HG03060 (cell line): ENCODE measurements around the gene INTU.
A peak's percentile ranks its signal among the peaks of the same experiment; 100 is the strongest.
"Not testable (repeated sequence)": the region's sequence is repeated elsewhere in the genome, so short reads cannot be mapped to it uniquely, and the experiment has no call there.

Source experiments
- ATAC-seq: cut with Tn5 transposase; IDR thresholded peaks from one replicate; pipeline ENCODE4 v1.9.1; 2021; ENCODE audit warnings: low read depth, moderate number of reproducible peaks; ENCODE audit not compliant: unreplicated experiment

The INTU gene

DNA sequence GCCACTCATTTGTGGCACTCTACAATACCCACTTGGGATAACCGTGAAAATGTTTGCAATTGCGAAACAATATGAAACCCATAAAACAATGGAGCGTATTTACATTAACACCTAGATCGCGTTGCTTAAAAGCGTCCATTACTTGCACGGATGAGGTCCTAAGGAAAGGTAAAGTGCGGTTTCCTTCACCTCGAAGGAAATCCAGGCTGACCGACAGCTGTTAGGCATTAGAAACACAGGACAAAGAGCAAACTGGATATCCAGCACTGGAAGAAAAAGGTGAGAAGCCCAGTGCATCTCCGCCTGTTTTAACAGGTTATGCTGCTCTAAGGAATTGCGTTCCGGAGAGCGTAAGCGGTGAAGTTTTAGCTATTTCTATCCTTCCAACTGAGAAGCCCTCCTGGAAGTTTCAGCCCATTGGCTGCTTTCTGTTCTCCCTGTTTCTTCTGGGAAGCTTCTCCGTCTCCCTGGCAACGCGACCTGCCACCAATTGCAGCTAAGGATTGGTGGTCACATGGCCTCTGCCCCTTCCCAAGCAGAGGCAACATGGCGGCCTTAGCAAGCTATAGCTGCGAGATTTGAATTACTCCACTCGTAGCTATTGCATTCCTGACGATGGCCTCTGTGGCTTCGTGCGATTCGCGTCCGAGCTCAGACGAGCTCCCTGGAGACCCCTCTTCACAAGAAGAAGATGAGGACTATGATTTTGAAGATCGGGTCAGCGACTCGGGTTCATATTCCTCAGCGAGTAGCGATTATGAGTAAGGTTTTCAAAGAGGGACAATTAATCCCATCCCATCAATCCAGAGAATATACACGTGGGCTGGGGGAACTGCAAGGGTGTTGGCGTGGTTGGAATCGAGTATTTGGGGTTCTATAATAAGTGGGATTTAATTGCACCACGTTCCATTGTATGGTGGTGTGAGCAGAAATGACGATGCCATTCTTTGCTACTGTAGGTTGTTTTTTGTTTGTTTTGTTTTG is at the start of gene INTU:
Gene INTU, plus strand, starts transcription at position 538 of the 984 bp plus-strand sequence. Its CDS starts 78 bp downstream, at position 616.
- peak; percentile 81 for ATAC-seq

DNA sequence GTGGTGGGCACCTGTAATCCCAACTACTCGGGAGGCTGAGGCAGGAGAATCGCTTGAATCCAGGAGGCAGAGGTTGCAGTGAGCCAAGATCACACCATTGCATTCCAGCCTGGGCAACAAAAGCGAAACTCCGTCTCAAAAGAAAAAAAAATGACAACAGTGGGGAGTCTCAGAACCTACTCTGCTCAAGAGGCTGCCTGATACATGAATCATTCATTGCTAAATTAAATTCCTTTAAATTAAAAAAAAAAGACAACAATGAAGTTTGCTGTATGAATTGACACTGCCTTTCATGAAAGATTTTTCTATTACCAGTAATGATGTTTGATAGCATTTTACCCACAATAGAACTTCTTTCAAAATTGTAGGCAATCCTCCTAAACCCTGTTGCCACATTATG is 46.3 kb upstream of the INTU start:
- ATAC-seq, result not testable (repeated sequence)

DNA sequence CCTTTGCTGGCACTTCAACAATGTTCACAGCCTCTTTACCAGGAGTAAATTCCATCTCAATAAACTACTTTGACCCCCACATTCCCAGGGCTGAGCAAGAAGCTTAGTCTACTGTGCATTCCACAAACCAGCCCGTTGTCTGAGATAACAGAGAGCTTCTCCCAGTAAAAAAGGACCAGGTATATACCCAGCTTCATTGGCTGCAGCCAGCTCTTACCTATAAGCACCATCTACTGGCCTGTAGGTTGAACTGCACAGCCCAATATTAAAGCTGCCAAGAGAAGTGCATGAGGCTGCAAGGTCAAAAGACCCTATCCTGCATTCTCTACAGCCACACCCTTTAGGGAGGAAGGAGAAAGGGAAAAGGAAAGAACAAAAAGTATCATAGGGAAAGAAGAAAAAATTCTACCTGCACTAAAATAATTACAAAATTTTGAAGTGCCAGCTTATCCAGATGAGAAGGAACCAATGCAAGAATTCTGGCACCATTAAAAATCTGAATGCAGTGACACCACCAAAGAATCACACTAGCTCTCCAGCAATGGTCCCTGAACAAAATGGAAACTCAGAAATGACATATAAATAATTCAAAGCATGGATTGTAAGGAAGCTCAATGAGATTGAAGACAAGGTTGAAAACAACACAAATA is 45.7 kb upstream of the INTU start:
- peak; percentile 98 for ATAC-seq

DNA sequence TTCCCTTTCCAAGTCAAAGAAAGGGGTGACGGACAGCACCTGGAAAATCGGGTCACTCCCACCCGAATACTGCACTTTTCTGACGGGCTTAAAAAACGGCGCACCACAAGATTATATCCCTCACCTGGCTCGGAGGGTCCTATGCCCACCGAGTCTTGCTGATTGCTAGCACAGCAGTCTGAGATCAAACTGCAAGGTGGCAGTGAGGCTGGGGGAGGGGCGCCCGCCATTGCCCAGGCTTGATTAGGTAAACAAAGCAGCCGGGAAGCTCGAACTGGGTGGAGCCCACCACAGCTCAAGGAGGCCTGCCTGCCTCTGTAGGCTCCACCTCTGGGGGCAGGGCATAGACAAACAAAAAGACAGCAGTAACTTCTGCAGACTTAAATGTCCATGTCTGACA is 43.6 kb upstream of the INTU start:
- not testable (repeated sequence) for ATAC-seq

DNA sequence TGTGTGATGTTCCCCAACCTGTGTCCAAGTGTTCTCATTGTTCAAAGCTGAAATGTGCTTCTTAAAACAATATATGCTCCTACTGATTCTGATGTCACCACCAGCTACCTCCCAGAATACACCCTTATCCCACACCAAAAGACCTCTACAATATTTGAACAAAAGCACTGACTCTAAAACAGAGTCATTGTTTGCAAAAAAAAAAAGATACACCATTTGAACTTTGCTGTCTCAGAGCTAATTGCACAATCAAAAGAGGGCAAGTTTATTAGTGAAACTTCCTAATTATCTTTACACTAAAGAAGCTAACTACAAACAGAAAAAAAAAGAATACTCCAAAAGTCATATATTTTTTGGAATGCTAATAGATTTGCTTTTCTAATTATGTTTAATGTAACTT is 34.1 kb upstream of the INTU start:
- no peak for ATAC-seq

DNA sequence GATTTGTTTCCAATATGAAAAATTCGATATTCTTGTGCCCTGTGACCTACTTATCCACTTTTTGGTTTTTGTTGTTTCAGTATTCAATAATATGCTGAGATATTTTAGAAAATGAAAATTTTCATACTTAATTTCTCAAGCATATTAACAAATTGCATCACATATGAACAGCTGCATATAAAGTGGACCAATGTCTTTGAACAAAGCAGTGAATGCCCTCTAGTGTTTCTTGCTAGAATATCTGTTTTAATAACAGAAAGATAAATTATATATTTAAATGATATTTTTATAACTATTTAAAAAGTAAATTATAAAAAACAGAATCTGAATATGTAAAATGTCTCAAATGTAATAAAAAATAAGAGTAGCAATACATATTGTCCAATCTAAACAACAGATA is 31.7 kb upstream of the INTU start:
- ATAC-seq, result no peak

DNA sequence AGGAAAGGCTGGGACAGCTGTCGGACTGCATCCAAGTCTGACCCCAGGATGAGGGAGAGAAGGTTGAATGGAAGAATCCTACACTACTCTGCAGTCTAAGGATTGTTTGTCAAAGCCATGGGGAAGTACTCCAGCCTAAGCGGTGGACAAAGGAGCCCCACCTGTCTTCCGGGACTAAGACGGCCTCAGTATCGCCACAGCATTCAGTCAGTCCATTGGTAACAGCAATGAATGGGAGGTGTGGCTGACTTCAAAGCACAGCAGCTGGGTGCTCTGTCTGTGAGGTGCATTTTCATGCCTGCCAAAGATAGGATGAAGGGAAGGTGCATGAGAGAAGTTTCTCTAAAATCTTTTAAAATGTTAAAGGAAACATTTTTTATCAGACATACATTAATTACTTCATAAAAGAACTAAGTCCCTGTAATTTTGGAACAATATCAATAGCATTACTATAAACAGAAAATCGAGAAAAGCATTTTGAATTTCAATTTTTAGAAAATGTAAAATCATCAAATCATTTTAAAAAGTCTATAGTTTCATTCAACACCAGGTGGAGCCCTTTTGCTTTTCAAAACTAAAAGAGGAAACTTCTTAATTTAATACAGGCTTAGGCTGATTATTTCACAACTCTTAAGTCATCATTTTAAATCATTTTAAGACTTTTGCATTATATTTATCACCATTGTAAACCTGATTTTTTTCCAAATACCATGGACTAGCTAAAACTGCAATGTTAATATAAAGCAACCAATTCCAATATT is 27.6 kb upstream of the INTU start:
- no peak for ATAC-seq

DNA sequence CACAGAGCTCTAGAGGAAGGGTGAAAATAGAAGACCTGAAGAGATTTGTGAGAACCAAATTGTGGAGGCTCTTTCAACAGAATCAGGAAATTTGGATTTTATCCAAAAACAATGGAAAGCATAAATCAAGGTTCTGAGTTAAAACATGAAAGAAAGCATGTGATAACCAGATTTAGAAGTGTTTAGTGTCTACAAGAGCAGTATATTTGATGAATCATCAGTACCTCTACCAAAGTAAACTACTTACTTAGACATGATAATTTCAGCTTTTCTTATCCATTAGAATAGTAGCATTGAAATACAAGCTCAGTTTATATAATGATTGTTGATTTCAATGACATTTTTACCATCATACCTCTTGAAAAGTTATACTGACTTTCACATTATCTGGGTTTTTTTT is 25.9 kb upstream of the INTU start:
- ATAC-seq, result no peak

DNA sequence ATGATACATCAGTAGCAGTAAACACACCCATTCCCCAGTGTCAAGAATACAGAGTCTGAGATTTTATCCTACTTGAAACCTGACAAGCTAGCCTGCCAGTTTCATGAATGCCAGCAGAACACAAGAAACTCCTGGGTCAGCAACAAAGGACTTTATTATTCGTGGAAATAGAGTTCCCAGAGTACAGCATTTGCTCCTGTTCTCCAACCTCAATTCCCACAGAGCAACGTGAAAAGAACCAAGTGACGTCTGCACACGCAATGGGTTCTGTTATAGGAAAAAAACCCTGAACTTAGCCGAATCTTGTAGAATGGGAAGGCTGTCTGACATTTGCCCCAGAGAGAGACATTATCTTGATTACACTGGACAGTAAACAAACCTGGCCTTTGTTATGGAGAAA is 23.3 kb upstream of the INTU start:
- ATAC-seq, result no peak

DNA sequence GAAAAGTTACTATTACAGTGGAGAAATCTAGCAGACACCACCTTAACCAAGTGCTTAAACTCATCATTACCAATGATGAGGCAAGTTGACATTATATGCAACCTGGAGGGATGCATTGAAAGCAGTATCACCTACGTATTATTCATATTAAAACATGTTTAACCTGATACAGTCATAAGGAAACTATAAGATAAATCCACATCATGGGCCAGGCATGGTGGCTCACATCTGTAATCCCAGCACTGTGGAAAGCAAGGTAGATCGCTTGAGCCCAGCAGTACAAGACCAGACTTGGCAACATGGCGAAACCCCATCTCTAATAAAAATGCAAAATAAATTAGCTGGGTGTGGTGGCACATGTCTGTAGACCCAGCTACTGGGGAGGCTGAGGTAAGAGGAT is 22.3 kb upstream of the INTU start:
- no peak for ATAC-seq

DNA sequence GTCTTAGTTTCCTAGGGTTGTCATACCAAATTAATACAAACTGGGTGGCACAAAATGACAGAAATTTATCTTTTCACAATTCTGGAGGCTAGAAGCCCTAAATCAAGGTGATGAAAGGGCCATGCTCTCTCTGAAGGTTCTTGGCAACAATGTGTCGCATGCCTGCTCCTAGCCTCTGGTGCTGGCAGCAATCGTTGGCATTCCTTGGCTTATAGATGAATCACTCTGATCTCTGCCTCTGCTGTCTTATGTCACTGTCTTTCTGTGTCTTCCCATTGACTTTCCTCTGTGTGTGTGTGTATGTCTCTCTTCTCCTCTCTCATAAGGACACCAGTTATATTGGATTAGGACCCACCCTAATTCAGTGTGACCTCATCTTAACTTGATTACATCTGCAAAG is 15.9 kb upstream of the INTU start:
- no peak for ATAC-seq

DNA sequence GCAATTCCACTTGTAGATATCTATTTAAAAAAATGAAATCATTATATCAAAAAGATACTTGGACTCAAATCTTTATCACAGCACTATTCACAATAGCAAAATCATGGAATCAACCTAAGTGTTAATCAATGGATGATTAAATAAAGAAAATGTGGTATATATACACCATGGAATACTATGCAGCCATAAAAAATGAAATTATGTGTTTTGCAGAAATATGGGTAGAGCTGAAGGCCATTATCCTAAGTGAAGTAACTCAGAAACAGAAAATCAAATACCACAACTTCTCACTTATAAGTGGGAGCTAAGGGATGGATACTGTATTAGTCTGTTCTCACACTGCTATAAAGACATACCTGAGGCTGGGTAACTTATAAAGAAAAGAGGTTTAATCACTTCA is 14.3 kb upstream of the INTU start:
- ATAC-seq, result no peak

DNA sequence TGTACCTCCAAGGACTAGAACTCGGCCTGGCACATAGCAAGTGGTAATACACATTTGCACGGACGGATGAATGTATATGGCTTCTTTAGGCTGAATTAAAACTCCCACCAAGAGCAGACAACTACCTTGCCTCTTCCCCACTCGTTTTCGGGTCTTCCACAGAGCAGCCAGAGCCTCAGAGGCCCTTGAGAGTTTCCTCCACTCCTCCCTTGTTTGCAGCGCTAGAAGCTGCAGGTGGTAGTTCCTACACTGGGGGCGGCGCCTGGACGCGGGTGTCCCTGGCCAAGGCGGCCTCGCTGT is 10.2 kb upstream of the INTU start:
- ATAC-seq, result no peak

DNA sequence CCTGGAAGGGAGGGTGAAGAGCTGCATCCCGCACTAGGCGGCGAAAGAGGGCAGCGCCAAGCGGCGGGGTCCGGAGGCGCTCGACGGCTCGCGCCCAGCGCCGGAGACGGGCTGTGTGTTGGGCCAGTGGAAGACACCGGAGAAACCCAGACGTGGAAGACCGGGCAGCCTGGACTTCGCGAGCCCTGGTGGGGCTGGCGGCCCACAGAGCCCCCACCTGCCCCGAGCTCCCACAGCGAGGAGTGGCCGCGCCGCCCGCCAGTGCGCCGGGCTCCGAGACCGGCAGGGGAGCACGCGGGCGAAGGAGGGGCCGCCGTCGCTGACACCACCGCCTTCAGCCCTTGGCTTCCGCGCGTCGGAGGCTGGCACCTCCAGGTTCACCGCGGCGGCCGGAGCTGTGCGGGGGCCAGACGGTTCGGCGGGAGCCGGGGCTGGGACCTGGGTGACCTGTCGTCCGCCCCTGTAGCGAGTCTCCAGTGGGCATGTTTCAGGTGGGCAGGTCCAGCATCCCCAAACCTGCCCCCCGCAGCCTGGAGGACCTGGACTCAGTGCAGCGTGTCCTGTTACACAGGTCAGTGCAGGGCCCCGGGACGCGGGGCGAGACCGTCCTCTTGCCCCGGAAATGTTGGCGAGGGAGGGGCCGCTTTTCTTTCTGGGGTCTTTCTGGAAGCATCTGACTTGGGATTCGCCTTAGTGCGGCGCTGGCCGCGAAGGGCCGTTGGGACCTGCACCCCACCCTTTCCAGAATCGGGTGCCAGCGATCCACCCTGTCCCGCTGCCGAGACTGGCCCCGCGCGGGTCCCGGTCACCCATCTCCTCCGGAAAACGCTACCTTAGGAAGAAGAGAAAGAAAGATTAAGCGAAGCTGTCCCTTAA is 9.6 kb upstream of the INTU start:
- ATAC-seq, result no peak

DNA sequence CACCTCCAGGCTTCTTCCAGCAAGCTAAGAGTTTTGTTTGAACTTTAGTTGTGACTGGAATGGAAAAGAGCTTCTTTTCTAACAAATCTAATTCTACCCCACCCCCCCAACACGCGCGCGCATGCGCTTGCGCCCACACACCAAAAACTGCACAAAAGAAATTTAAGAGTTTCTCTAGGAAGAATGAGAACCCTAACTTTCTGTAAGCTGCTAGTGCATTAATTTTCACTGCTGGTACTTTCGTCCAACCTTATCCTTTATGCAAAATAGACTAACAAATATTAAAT is 9.0 kb upstream of the INTU start:
- ATAC-seq, result no peak

DNA sequence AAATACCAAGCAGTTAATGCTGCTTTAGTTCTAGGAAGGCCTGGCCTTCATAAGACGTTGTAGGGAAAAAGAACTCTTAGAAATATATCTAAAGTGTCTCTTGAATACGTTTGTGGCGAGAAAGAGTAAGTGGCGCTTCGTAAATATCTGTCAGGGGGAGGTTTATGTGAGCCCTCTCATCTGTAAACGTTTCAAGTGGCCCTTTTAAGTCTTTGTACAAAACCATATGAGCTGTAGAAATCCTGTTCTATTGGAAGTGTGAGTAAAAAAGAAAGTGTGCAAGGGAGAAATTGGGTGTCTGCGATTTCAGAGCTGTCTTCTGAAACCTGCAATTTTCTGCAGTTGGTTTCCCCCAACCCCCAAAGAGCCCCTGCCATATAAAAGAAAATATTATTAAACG is 8.6 kb upstream of the INTU start:
- no peak for ATAC-seq

DNA sequence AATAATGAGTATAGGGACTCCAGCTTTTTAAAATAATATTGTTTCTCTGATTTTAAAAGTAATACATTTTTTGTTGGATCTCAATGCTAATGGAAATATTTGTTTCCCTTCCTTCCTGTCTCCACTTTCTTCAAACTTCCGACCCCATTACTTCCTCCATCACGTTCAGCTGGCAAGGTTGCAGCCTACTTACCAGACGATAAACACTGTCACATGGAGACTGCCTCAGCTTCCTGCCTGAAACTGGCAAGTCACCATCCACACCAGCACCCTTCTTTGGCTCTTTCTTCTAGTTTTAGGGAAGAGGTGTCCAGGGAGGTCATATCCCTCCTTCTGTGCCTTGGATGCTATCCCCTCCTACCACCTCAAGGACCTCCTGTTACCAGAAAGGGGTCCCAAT is 3.4 kb upstream of the INTU start:
- ATAC-seq, result no peak

DNA sequence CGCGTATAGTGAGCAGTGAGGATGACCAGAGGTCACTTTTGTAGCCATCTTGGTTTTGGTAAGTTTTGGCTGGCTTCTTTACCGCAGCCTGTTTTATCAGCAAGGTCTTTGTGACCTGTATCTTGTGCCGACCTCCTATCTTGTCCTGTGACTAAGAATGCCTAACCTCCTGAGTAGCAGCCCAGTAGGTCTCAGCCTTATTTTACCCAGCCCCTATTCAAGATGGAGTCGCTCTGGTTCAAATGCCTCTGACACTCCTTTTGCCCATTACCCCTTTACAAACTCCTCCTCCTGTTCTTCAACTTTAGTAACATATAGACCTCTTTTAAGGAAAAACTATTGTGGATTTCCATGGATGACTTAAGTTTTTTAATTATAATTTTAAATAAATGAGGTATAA is 2.6 kb upstream of the INTU start:
- ATAC-seq, result no peak

DNA sequence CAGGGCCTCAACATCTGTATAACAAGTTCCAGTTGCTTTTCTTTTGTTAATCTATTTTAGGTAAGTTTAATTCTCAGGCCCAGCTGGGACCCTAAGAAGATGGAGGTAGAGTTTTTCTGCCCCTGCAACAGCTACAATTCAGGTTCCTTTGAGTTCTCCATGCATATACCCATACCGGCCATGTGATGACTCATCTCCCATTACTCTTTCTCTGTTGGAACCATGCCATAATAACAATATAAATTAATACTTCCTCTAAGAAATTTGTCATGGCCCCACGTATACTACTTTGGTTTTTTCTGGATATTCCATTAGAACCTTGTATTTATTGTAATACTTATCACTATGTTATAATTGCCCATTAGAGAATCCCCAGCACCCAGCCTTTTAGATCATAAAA is 1.3 kb upstream of the INTU start:
- ATAC-seq, result no peak

DNA sequence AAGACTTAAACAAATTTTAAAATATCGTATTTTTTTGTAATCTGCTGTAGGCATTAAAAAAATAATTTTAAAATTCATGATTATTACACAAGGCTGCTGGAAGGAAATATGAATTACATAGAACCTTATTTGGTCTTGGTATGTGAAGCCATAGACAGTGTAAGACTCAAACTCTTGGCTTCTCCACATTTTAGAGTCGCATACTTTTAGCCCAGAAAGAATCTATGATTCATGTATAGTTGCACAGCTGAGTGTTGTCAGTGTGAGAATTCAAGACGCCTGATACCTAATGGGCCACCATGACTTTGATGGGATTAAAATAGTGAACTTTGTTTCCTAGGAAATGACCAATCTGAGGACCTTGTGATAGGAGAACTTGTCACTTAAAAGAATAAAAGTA is 1.4 kb downstream of the INTU start:
- no peak for ATAC-seq

DNA sequence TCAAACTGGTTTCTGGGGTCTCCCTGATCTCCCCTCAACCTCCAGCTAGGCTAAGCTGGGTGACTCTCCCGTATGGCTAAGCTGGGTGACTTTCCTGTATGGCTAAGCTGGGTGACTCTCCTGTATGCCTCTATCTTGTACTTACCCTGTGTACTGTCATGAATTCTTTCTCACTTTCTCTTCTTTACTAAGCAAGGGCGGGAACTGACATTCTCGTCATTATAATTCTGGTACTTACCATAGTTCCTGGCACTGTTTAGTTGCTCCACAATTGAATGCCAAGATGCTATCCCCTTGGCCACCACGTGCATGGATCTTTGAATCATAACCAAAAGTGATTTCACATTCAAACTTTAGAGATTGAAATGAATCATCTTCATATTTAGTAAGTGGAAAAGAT is 8.8 kb downstream of the INTU start:
- ATAC-seq, result no peak
